GM23338 (cell line): Measurements from ENCODE around the gene SEMA5A.
"Not testable (repeated sequence)": the region's sequence is repeated elsewhere in the genome, so short reads cannot be mapped to it uniquely, and the experiment has no call there.

ENCODE experiments used
- CREB1 ChIP-seq: fragments of 250-450 bp; sonication (Bioruptor Pico); IDR thresholded peaks from 2 replicates; pipeline ENCODE4 v1.5.0; 2020; ENCODE audit warnings: low read depth, mild to moderate bottlenecking, moderate library complexity
- CTCF ChIP-seq, 2 experiments: fragments of 200-600 bp in 1 of 2; sonication (generic) in 1 of 2; conservative IDR thresholded peaks; 2 replicates each; pipeline versions ENCODE4 v1.5.1 to v1.6.1; 2016 to 2017; ENCODE audit warnings: antibody characterized with exemption in 2 of 2, low read depth in 2 of 2, mild to moderate bottlenecking in 2 of 2, moderate library complexity in 1 of 2
- EZH2 ChIP-seq: fragments of 200-600 bp; sonication (generic); IDR thresholded peaks from one replicate; pipeline ENCODE4 v1.8.0; 2017; ENCODE audit warnings: antibody characterized with exemption, mild to moderate bottlenecking, low read depth; ENCODE audit not compliant: unreplicated experiment
- EZH2phosphoT487 ChIP-seq: fragments of 200-600 bp; sonication (generic); IDR thresholded peaks from one replicate; pipeline ENCODE4 v1.8.1; 2018; ENCODE audit warnings: antibody characterized with exemption; ENCODE audit not compliant: unreplicated experiment
- POLR2AphosphoS5 ChIP-seq: IDR thresholded peaks from 2 replicates; pipeline ENCODE4 v1.6.1; 2016; ENCODE audit warnings: antibody characterized with exemption, low read depth
- ZNF331 ChIP-seq: fragments of 250-450 bp; sonication (Bioruptor Pico); IDR thresholded peaks from 2 replicates; pipeline ENCODE4 v1.5.0; 2020; ENCODE audit warnings: low read depth, mild to moderate bottlenecking, moderate library complexity

DNA sequence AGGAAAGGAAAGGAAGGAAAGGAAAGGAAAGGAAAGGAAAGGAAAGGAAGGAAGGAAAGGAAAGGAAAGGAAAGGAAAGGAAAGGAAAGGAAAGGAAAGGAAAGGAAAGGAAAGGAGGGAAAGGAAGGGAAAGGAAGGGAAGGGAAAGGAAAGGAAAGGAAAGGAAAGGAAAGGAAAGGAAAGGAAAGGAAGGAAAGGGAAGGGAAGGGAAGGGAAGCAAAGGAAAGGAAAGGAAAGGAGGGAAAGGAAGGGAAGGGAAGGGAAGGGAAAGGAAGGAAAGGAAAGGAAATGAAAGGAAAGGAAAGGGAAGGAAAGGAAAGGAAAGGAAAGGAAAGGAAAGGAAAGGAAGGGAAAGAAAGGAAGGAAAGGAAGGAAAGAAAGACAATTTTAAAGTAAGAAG is 192.8 kb downstream of the SEMA5A start:
- not testable (repeated sequence) for TF ChIP-seq CTCF (conservative IDR thresholded peaks at IDR 0.05; ENCODE audit: low read depth in 2 of 2); EZH2phosphoT487; EZH2; ZNF331 (CRISPR knock-in tag); POLR2AphosphoS5; CREB1 (CRISPR knock-in tag)
